GM12878 (cell line): Measurements from ENCODE around the gene TMEM53. TPM values are rescaled to one million over a fixed set of nuclear protein-coding genes. Genes with fewer than 3 reads are reported as not detected.

Experiments
- ATF7 ChIP-seq: fragments of 450-650 bp; IDR thresholded peaks from 2 replicates; pipeline ENCODE4 v1.6.1; 2016; ENCODE audit warnings: low read depth, mild to moderate bottlenecking
- BHLHE40 ChIP-seq, 2 experiments: fragments of 450-650 bp in 1 of 2; IDR thresholded peaks; 2 replicates each; pipeline ENCODE4 v1.6.1; 2011 to 2017; ENCODE audit warnings: low read depth in 2 of 2, borderline replicate concordance in 1 of 2, improper control_type of control experiment in 1 of 2, low read length in 1 of 2, mild to moderate bottlenecking in 1 of 2
- CBFB ChIP-seq: IDR thresholded peaks from 2 replicates; pipeline ENCODE4 v1.6.1; 2016; ENCODE audit warnings: antibody characterized with exemption, low read depth
- CREM ChIP-seq: IDR thresholded peaks from 2 replicates; pipeline ENCODE4 v1.6.1; 2014; ENCODE audit warnings: antibody characterized with exemption, low read depth
- EED ChIP-seq: sonication (generic); IDR thresholded peaks from 2 replicates; pipeline ENCODE4 v1.6.1; 2016; ENCODE audit warnings: antibody characterized with exemption, low read depth
- EGR1 ChIP-seq, 2 experiments: IDR thresholded peaks; 1 replicate in 1 of 2; 2 replicates in 1 of 2; pipeline ENCODE4 v1.6.1; 2011 to 2012; ENCODE audit warnings: low read depth in 2 of 2, low read length in 2 of 2, borderline replicate concordance in 1 of 2, mild to moderate bottlenecking in 1 of 2, moderate library complexity in 1 of 2
- IKZF1 ChIP-seq: fragments of 450-650 bp; conservative IDR thresholded peaks from 2 replicates; pipeline ENCODE4 v1.6.1; 2017; ENCODE audit warnings: antibody characterized with exemption, mild to moderate bottlenecking
- IKZF2 ChIP-seq, 2 experiments: fragments of 450-650 bp; IDR thresholded peaks; 2 replicates each; pipeline ENCODE4 v1.6.1; 2017; ENCODE audit warnings: mild to moderate bottlenecking in 2 of 2, moderate library complexity in 2 of 2
- KLF5 ChIP-seq: fragments of 450-650 bp; IDR thresholded peaks from 2 replicates; pipeline ENCODE4 v1.6.1; 2014; ENCODE audit warnings: mild to moderate bottlenecking; ENCODE audit not compliant: partially characterized antibody
- MTA2 ChIP-seq: fragments of 450-650 bp; IDR thresholded peaks from 2 replicates; pipeline ENCODE4 v1.6.1; 2016; ENCODE audit warnings: low read depth, mild to moderate bottlenecking, moderate library complexity
- MYC ChIP-seq: IDR thresholded peaks from 2 replicates; pipeline ENCODE4 v1.6.1; 2011; ENCODE audit warnings: mild to moderate bottlenecking, low read length, moderate library complexity, inconsistent platforms; ENCODE audit not compliant: insufficient read depth, insufficient replicate concordance, insufficient read length, severe bottlenecking
- NFXL1 ChIP-seq: fragments of 450-650 bp; IDR thresholded peaks from 2 replicates; pipeline ENCODE4 v1.6.1; 2017; ENCODE audit warnings: antibody characterized with exemption, mild to moderate bottlenecking, borderline replicate concordance
- PML ChIP-seq: IDR thresholded peaks from 2 replicates; pipeline ENCODE4 v1.6.1; 2012; ENCODE audit warnings: low read length, inconsistent platforms
- POLR2AphosphoS5 ChIP-seq: IDR thresholded peaks from 2 replicates; pipeline ENCODE4 v1.6.1; 2011; ENCODE audit warnings: mild to moderate bottlenecking, low read length, inconsistent platforms
- RAD51 ChIP-seq: fragments of 450-650 bp; IDR thresholded peaks from 2 replicates; pipeline ENCODE4 v1.6.1; 2016; ENCODE audit warnings: moderate library complexity, mild to moderate bottlenecking, inconsistent platforms
- RB1 ChIP-seq: fragments of 450-650 bp; formaldehyde crosslinking; IDR thresholded peaks from 2 replicates; pipeline ENCODE4 v1.6.1; 2017; ENCODE audit warnings: mild to moderate bottlenecking, borderline replicate concordance
- RCOR1 ChIP-seq: conservative IDR thresholded peaks from 2 replicates; pipeline ENCODE4 v1.6.1; 2012; ENCODE audit warnings: low read depth, low read length, improper control_type of control experiment
- SIX5 ChIP-seq: IDR thresholded peaks from 2 replicates; pipeline ENCODE4 v1.6.1; 2011; ENCODE audit warnings: mild to moderate bottlenecking, low read depth, low read length, moderate library complexity; ENCODE audit not compliant: severe bottlenecking
- SMAD1 ChIP-seq: fragments of 450-650 bp; IDR thresholded peaks from 2 replicates; pipeline ENCODE4 v1.6.1; 2018; ENCODE audit warnings: mild to moderate bottlenecking, low read depth; ENCODE audit not compliant: partially characterized antibody
- SMARCA5 ChIP-seq: fragments of 450-650 bp; IDR thresholded peaks from 2 replicates; pipeline ENCODE4 v1.6.1; 2017; ENCODE audit warnings: mild to moderate bottlenecking
- STAT1 ChIP-seq: fragments of 450-650 bp; conservative IDR thresholded peaks from 2 replicates; pipeline ENCODE4 v1.6.1; 2014; ENCODE audit warnings: antibody characterized with exemption, mild to moderate bottlenecking
- TCF3 ChIP-seq: IDR thresholded peaks from 2 replicates; pipeline ENCODE4 v1.6.1; 2012; ENCODE audit warnings: low read depth, mild to moderate bottlenecking, low read length, borderline replicate concordance; ENCODE audit not compliant: insufficient read depth
- ZNF217 ChIP-seq: fragments of 450-650 bp; IDR thresholded peaks from 2 replicates; pipeline ENCODE4 v1.6.1; 2017; ENCODE audit warnings: antibody characterized with exemption, mild to moderate bottlenecking
- ZNF24 ChIP-seq: fragments of 450-650 bp; IDR thresholded peaks from 2 replicates; pipeline ENCODE4 v1.6.1; 2017; ENCODE audit warnings: antibody characterized with exemption, mild to moderate bottlenecking
- polyA plus RNA-seq, 11 experiments: library from polyadenylated mRNA; depleted of rRNA in 4 of 11; unstranded in 6 of 11; stranded (reverse) in 5 of 11; fragments of >200 nt; fragmentation: Nextera tagmentation in 4 of 11; fragmentation: Illumina TruSeq in 1 of 11; extraction: Ambion mirVana in 4 of 11; extraction: Trizol in 1 of 11; gene quantifications; 1 replicate in 1 of 11; 2 replicates in 10 of 11; pipeline versions ENCODE4 v1.2.1 to v1.2.3, GENCODE V29; 2011 to 2016; ENCODE audit warnings: inconsistent platforms in 2 of 11, missing spikeins in 2 of 11, low read depth in 1 of 11
- total RNA-seq, 4 experiments: library from RNA; depleted of rRNA in 3 of 4; stranded (reverse); fragments of >200 nt in 3 of 4; fragmentation: Illumina TruSeq in 1 of 4; extraction: Trizol in 1 of 4; gene quantifications; 2 replicates each; pipeline versions ENCODE4 v1.2.1 to v1.2.3, GENCODE V29; 2013 to 2021
- TF ChIP-seq, protein P1 (sequence below): fragments of 450-650 bp; IDR thresholded peaks from 2 replicates; pipeline ENCODE4 v1.6.1; 2016; ENCODE audit warnings: mild to moderate bottlenecking
- TF ChIP-seq, protein P2 (sequence below): IDR thresholded peaks from 2 replicates; pipeline ENCODE4 v1.6.1; 2012; ENCODE audit warnings: low read depth, low read length, improper control_type of control experiment
- TF ChIP-seq, protein P3 (sequence below): fragments of 450-650 bp; IDR thresholded peaks from 2 replicates; pipeline ENCODE4 v1.6.1; 2018; ENCODE audit warnings: mild to moderate bottlenecking, low read depth, moderate library complexity; ENCODE audit not compliant: partially characterized antibody
- TF ChIP-seq, protein P4 (sequence below): IDR thresholded peaks from 2 replicates; pipeline ENCODE4 v1.6.1; 2012; ENCODE audit warnings: low read length, inconsistent platforms

TMEM53 gene
- total and polyA plus RNA-seq, 10 of the 15 experiments (the other 5 are each of a cell fraction or from before 2014, with no cell fraction given), result 3.1 to 23.9 (median 11.1) TPM

DNA sequence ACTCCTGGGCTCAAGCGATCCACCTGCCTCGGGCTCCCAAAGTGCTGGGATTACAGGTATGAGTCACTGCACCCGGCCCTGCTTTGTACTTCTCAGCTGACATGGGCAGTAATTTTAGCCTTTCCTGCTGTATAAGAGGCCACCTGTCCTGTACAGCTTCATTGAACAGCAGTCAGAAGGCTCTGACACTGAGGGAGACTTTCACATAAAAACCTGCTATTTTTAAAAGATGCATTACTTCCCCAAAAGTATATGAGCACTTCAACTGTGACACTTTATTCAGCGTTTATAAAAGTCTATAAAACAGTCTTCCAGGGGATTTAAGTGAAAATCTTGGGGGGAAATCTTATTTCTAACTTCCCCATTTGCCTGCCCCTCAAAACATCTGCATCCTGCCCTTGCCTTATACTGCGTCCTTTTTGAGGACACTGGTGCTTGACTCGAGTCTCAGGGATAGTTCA, 39.1 kb upstream of the TMEM53 start (continued):
- TF ChIP-seq RCOR1 (no peak), SMARCA5 (no peak), RB1 (no peak), ZNF24 (no peak), TCF3 (0 out of 2 replicates have a peak, but pooled peaks have one; percentile 48), MTA2 (no peak), BHLHE40 (IDR thresholded peaks at IDR 0.05; ENCODE audit: borderline replicate concordance in 1 of 2, low read depth in 2 of 2, low read length in 1 of 2) (no peak), PML (no peak), STAT1 (no peak), RAD51 (no peak), CREM (peak; percentile 39; the same call in 1 of the 2 replicates), ZNF217 (no peak), IKZF1 (no peak), EED (peak; percentile 93), CBFB (no peak), SIX5 (no peak), POLR2AphosphoS5 (no peak), KLF5 (no peak), EGR1 (IDR thresholded peaks at IDR 0.05; ENCODE audit: borderline replicate concordance in 1 of 2, low read depth in 2 of 2, low read length in 2 of 2) (no peak), NFXL1 (no peak), IKZF2 (IDR thresholded peaks at IDR 0.05) (peak; percentile 45 to 47; a peak in 2 of 4 replicates), ATF7 (no peak), MYC (no peak), SMAD1 (no peak)
- TF ChIP-seq, protein P1, sequence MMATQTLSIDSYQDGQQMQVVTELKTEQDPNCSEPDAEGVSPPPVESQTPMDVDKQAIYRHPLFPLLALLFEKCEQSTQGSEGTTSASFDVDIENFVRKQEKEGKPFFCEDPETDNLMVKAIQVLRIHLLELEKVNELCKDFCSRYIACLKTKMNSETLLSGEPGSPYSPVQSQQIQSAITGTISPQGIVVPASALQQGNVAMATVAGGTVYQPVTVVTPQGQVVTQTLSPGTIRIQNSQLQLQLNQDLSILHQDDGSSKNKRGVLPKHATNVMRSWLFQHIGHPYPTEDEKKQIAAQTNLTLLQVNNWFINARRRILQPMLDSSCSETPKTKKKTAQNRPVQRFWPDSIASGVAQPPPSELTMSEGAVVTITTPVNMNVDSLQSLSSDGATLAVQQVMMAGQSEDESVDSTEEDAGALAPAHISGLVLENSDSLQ, result no peak
- TF ChIP-seq, protein P2, sequence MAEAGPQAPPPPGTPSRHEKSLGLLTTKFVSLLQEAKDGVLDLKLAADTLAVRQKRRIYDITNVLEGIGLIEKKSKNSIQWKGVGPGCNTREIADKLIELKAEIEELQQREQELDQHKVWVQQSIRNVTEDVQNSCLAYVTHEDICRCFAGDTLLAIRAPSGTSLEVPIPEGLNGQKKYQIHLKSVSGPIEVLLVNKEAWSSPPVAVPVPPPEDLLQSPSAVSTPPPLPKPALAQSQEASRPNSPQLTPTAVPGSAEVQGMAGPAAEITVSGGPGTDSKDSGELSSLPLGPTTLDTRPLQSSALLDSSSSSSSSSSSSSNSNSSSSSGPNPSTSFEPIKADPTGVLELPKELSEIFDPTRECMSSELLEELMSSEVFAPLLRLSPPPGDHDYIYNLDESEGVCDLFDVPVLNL, result no peak
- TF ChIP-seq, protein P3, sequence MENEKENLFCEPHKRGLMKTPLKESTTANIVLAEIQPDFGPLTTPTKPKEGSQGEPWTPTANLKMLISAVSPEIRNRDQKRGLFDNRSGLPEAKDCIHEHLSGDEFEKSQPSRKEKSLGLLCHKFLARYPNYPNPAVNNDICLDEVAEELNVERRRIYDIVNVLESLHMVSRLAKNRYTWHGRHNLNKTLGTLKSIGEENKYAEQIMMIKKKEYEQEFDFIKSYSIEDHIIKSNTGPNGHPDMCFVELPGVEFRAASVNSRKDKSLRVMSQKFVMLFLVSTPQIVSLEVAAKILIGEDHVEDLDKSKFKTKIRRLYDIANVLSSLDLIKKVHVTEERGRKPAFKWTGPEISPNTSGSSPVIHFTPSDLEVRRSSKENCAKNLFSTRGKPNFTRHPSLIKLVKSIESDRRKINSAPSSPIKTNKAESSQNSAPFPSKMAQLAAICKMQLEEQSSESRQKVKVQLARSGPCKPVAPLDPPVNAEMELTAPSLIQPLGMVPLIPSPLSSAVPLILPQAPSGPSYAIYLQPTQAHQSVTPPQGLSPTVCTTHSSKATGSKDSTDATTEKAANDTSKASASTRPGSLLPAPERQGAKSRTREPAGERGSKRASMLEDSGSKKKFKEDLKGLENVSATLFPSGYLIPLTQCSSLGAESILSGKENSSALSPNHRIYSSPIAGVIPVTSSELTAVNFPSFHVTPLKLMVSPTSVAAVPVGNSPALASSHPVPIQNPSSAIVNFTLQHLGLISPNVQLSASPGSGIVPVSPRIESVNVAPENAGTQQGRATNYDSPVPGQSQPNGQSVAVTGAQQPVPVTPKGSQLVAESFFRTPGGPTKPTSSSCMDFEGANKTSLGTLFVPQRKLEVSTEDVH, result no peak
- TF ChIP-seq, protein P4, sequence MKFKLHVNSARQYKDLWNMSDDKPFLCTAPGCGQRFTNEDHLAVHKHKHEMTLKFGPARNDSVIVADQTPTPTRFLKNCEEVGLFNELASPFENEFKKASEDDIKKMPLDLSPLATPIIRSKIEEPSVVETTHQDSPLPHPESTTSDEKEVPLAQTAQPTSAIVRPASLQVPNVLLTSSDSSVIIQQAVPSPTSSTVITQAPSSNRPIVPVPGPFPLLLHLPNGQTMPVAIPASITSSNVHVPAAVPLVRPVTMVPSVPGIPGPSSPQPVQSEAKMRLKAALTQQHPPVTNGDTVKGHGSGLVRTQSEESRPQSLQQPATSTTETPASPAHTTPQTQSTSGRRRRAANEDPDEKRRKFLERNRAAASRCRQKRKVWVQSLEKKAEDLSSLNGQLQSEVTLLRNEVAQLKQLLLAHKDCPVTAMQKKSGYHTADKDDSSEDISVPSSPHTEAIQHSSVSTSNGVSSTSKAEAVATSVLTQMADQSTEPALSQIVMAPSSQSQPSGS, result peak; percentile 41
